Activated CD4-positive, alpha-beta memory T cell treated with anti-CD3 and anti-CD28 coated beads, Interleukin-2, amount 10 ng/mL, durations not matched to agents 7 days and 5 days (primary cell): ENCODE results near the gene KCNQ1. TPM values are rescaled to one million over a fixed set of nuclear protein-coding genes. Genes with fewer than 3 reads are reported as not detected.

Source experiments
- CTCF ChIA-PET: fragments of 350-600 bp; sonication (Branson Sonifier 250); formaldehyde crosslinking; loops from one replicate; lab custom pipeline; 2021; ENCODE audit warnings: antibody characterized with exemption, inconsistent platforms; lab: Charles Lee
- POLR2A ChIA-PET: fragments of 350-600 bp; sonication (Branson Sonifier 250); formaldehyde crosslinking; loops from one replicate; lab custom pipeline; 2021; ENCODE audit warnings: antibody characterized with exemption; lab: Charles Lee
- DNase-seq: peaks from one replicate; pipeline ENCODE4 v3.0.0-alpha.2; 2020
- H3K27ac Mint-ChIP-seq: one replicate; pipeline ENCODE4 v1.8.0; 2021; ENCODE audit warnings: mild to moderate bottlenecking, mixed read lengths
- H3K27me3 Mint-ChIP-seq: one replicate; pipeline ENCODE4 v1.8.0; 2021; ENCODE audit warnings: mixed read lengths
- H3K36me3 Mint-ChIP-seq: one replicate; pipeline ENCODE4 v1.8.0; 2021; ENCODE audit warnings: low read depth, mixed read lengths
- H3K4me1 Mint-ChIP-seq: one replicate; pipeline ENCODE4 v1.8.0; 2021; ENCODE audit warnings: mixed read lengths
- H3K4me3 Mint-ChIP-seq: one replicate; pipeline ENCODE4 v1.8.0; 2021; ENCODE audit warnings: mild to moderate bottlenecking, mixed read lengths
- H3K9me3 Mint-ChIP-seq: one replicate; pipeline ENCODE4 v1.8.0; 2021; ENCODE audit warnings: mixed read lengths
- total RNA-seq, 2 experiments: library from RNA; stranded (reverse); gene quantifications; one replicate each; pipeline ENCODE4 v1.2.3, GENCODE V29; 2021

Gene KCNQ1
- total RNA-seq, 2 experiments from 2014 or later, result 14.8 to 15.0 TPM

GRCh38 chr11:2530131-2530854 lies 85.5 kb downstream of the KCNQ1 start:
- CTCF ChIA-PET, result interaction anchor here (0.9 to 6.4 kb wide), 9 partner anchors 63 to 358 kb away, joined by 3 to 216 read pairs (median 4); partner anchors contain the start of genes C11orf21, CDKN1C, KCNQ1 and TSPAN32
- no peak for DNase-seq
- no peak overlapping the region for H3K4me3 Mint-ChIP-seq

GRCh38 chr11:2530855-2531200 lies 86.0 kb downstream of the KCNQ1 start:
- Mint-ChIP-seq H3K27me3 (no peaks in the 10 kb centered on the region), H3K4me1 (peaks cover 22% of the 10 kb centered on the region), H3K27ac (no peak overlapping the region), H3K4me3 (no peak overlapping the region), H3K36me3 (no peaks in the 10 kb centered on the region), H3K9me3 (no peaks in the 10 kb centered on the region)
- no peak for DNase-seq
- POLR2A ChIA-PET, result interaction anchor here (1.1 kb wide), 1 partner anchor 105 kb away, joined by 3 read pairs; no protein-coding TSS in a partner anchor
- CTCF ChIA-PET, result interaction anchor here (0.9 to 6.4 kb wide), 10 partner anchors 63 to 357 kb away, joined by 3 to 216 read pairs (median 4); partner anchors contain the start of genes C11orf21, CDKN1C, KCNQ1 and TSPAN32

More at GRCh38 chr11:2530131-2530854, 85.5 kb downstream of the KCNQ1 start:
- Mint-ChIP-seq H3K4me1 (peaks cover 25% of the 10 kb centered on the region), H3K36me3 (no peaks in the 10 kb centered on the region), H3K27ac (no peak overlapping the region), H3K9me3 (no peaks in the 10 kb centered on the region), H3K27me3 (no peaks in the 10 kb centered on the region)
- POLR2A ChIA-PET, result no interaction called here

GRCh38 chr11:2531277-2531986 lies 86.6 kb downstream of the KCNQ1 start:
- peaks cover 18% of the 10 kb centered on the region for H3K4me1 Mint-ChIP-seq
- no peak overlapping the region for H3K27ac Mint-ChIP-seq
- H3K9me3 Mint-ChIP-seq, result no peaks in the 10 kb centered on the region
- no peaks in the 10 kb centered on the region for H3K27me3 Mint-ChIP-seq
- no peaks in the 10 kb centered on the region for H3K36me3 Mint-ChIP-seq
- DNase-seq, result peak; percentile 66
- ChIA-PET POLR2A (interaction anchor here (0.8 to 2.0 kb wide), 4 partner anchors 104 to 354 kb away, joined by 3 to 8 read pairs (median 3); partner anchors contain the start of gene CDKN1C), CTCF (interaction anchor here (0.9 to 6.4 kb wide), 16 partner anchors 64 to 558 kb away, joined by 3 to 216 read pairs (median 4); partner anchors contain the start of genes C11orf21, CDKN1C, KCNQ1 and TSPAN32)
- no peak overlapping the region for H3K4me3 Mint-ChIP-seq

- no peak overlapping the region for H3K4me3 Mint-ChIP-seq
- POLR2A ChIA-PET, result interaction anchor here (0.8 to 2.0 kb wide), 8 partner anchors 105 to 370 kb away, joined by 3 to 17 read pairs (median 3); partner anchors contain the start of gene CDKN1C
- H3K9me3 Mint-ChIP-seq, result no peaks in the 10 kb centered on the region
- no peak overlapping the region for H3K27ac Mint-ChIP-seq
- H3K4me1 Mint-ChIP-seq, result peaks cover 13% of the 10 kb centered on the region
- no peaks in the 10 kb centered on the region for H3K36me3 Mint-ChIP-seq
- DNase-seq, result no peak
- CTCF ChIA-PET, result interaction anchor here (0.8 to 6.4 kb wide), 24 partner anchors 65 to 557 kb away, joined by 3 to 216 read pairs (median 4); partner anchors contain the start of genes CDKN1C, KCNQ1 and PHLDA2
- no peaks in the 10 kb centered on the region for H3K27me3 Mint-ChIP-seq
Observed at GRCh38 chr11:2531987-2532703, 87.3 kb downstream of the KCNQ1 start.

GRCh38 chr11:2532704-2533586 lies 88.1 kb downstream of the KCNQ1 start:
- ChIA-PET CTCF (interaction anchor here (0.8 to 6.4 kb wide), 20 partner anchors 65 to 558 kb away, joined by 3 to 216 read pairs (median 4); partner anchors contain the start of genes CDKN1C, PHLDA2 and TSSC4), POLR2A (interaction anchor here (1.1 to 2.0 kb wide), 6 partner anchors 132 to 369 kb away, joined by 3 to 17 read pairs (median 6); partner anchors contain the start of gene CDKN1C)
- DNase-seq, result peak; percentile 90
- H3K27ac Mint-ChIP-seq, result no peak overlapping the region
- H3K36me3 Mint-ChIP-seq, result no peaks in the 10 kb centered on the region
- H3K4me1 Mint-ChIP-seq, result peaks cover 13% of the 10 kb centered on the region
- H3K9me3 Mint-ChIP-seq, result no peaks in the 10 kb centered on the region
- peak overlapping the region; percentile 49 for H3K4me3 Mint-ChIP-seq
- H3K27me3 Mint-ChIP-seq, result no peaks in the 10 kb centered on the region

GRCh38 chr11:2533587-2534133 lies 88.9 kb downstream of the KCNQ1 start:
- Mint-ChIP-seq H3K9me3 (no peaks in the 10 kb centered on the region), H3K27ac (no peak overlapping the region), H3K4me1 (peaks cover 13% of the 10 kb centered on the region), H3K36me3 (no peaks in the 10 kb centered on the region), H3K4me3 (no peak overlapping the region), H3K27me3 (no peaks in the 10 kb centered on the region)
- DNase-seq, result no peak
- ChIA-PET POLR2A (interaction anchor here (1.2 to 2.0 kb wide), 5 partner anchors 67 to 369 kb away, joined by 3 to 17 read pairs (median 8); partner anchors contain the start of gene CDKN1C), CTCF (interaction anchor here (0.9 to 6.4 kb wide), 14 partner anchors 110 to 557 kb away, joined by 4 to 216 read pairs (median 5); partner anchors contain the start of genes CDKN1C, PHLDA2 and TSSC4)

- H3K4me1 Mint-ChIP-seq, result peaks cover 13% of the 10 kb centered on the region
- no peak for DNase-seq
- no peaks in the 10 kb centered on the region for H3K27me3 Mint-ChIP-seq
- no peak overlapping the region for H3K4me3 Mint-ChIP-seq
- H3K36me3 Mint-ChIP-seq, result no peaks in the 10 kb centered on the region
- ChIA-PET POLR2A (interaction anchor here (1.2 kb wide), 1 partner anchor 68 kb away, joined by 3 read pairs; no protein-coding TSS in a partner anchor), CTCF (interaction anchor here (1.2 to 6.4 kb wide), 2 partner anchors 114 to 354 kb away, joined by 4 to 216 read pairs; partner anchors contain the start of gene CDKN1C)
- H3K27ac Mint-ChIP-seq, result no peak overlapping the region
- H3K9me3 Mint-ChIP-seq, result no peaks in the 10 kb centered on the region
Observed at GRCh38 chr11:2534134-2534956, 89.5 kb downstream of the KCNQ1 start.

- H3K9me3 Mint-ChIP-seq, result no peaks in the 10 kb centered on the region
- peaks cover 13% of the 10 kb centered on the region for H3K4me1 Mint-ChIP-seq
- H3K27me3 Mint-ChIP-seq, result no peaks in the 10 kb centered on the region
- no peaks in the 10 kb centered on the region for H3K36me3 Mint-ChIP-seq
- no peak overlapping the region for H3K4me3 Mint-ChIP-seq
- CTCF ChIA-PET, result interaction anchor here (1.2 to 6.4 kb wide), 2 partner anchors 115 to 353 kb away, joined by 4 to 216 read pairs; partner anchors contain the start of gene CDKN1C
- H3K27ac Mint-ChIP-seq, result no peak overlapping the region
- POLR2A ChIA-PET, result interaction anchor here (1.2 kb wide), 1 partner anchor 69 kb away, joined by 3 read pairs; no protein-coding TSS in a partner anchor
- no peak for DNase-seq
Observed at GRCh38 chr11:2534957-2535672, 90.3 kb downstream of the KCNQ1 start.

- ChIA-PET POLR2A (no interaction called here), CTCF (interaction anchor here (6.4 kb wide), 1 partner anchor 352 kb away, joined by 216 read pairs; the partner anchor contains the start of gene CDKN1C)
- no peaks in the 10 kb centered on the region for H3K36me3 Mint-ChIP-seq
- peaks cover 13% of the 10 kb centered on the region for H3K4me1 Mint-ChIP-seq
- no peak overlapping the region for H3K4me3 Mint-ChIP-seq
- H3K27ac Mint-ChIP-seq, result no peak overlapping the region
- H3K27me3 Mint-ChIP-seq, result no peaks in the 10 kb centered on the region
- DNase-seq, result no peak
- no peaks in the 10 kb centered on the region for H3K9me3 Mint-ChIP-seq
Observed at GRCh38 chr11:2535673-2536439, 91.0 kb downstream of the KCNQ1 start.
